ENCODE results near the gene GLIS1. TPM values are rescaled to one million over a fixed set of nuclear protein-coding genes. Genes with fewer than 3 reads are reported as not detected.

The GLIS1 gene
- total RNA-seq, 1 experiment from 2014 or later: not detected

DNA sequence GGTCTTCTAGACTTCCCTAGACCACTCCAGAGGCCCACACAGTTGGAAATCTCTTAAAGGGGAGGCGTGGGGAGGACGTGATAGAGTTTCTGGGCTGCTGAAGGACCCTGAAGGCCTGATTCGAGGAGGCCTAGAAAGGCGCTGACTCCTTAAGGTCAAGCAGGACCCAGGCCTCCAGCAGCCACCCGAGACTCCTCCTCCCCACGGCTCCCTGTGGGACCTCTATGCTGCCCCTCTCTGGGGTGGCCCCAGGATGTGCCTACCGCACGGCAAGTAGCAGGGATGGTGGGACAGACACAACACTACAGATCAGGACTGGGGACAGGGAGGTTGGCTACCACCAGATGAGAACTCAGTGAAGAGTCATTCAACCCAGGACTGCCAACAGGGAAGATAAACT is 77.5 kb downstream of the GLIS1 start:
- no peaks in the 10 kb centered on the region for H3K79me2 ChIP-seq (ENCODE audit: low read depth)
- intact Hi-C loops (cut with micrococcal nuclease; ENCODE audit: unreplicated experiment): no loop called here

GRCh38 chr1:53660666-53661065 is 78.3 kb downstream of the GLIS1 start:
- ChIA-PET POLR2A (ENCODE audit: unreplicated experiment) (interaction anchor here (0.6 kb wide), 1 partner anchor 151 kb away, joined by 5 read pairs; no protein-coding TSS in a partner anchor), CTCF (no interaction called here)
- TF ChIP-seq CTCF (conservative IDR thresholded peaks at IDR 0.05): no peak
- TF ChIP-seq EZH2 (IDR thresholded peaks at IDR 0.05; ENCODE audit: low read depth): no peak
- Histone ChIP-seq H3K4me3 (no peak overlapping the region), H4K20me1 (ENCODE audit: insufficient read depth) (no peaks in the 10 kb centered on the region), H3K27me3 (ENCODE audit: insufficient read depth, low read depth) (peaks cover 81% of the 10 kb centered on the region), H3K79me2 (ENCODE audit: low read depth) (no peaks in the 10 kb centered on the region), H3K4me1 (replicated peaks; ENCODE audit: insufficient read depth) (no peaks in the 10 kb centered on the region), H2AFZ (no peak overlapping the region), H3K4me2 (no peak overlapping the region), H3K36me3 (ENCODE audit: low read depth) (no peaks in the 10 kb centered on the region), H3K9me3 (ENCODE audit: insufficient read depth, low read depth) (no peaks in the 10 kb centered on the region), H3F3A (ENCODE audit: insufficient read depth, low read depth) (no peaks in the 10 kb centered on the region), H3K27ac (no peak overlapping the region), H3K9me2 (ENCODE audit: insufficient read depth) (no peaks in the 10 kb centered on the region)
- intact Hi-C loops (cut with micrococcal nuclease; ENCODE audit: unreplicated experiment): no loop called here
- no TSS peak for BruUV-seq (replicated peaks)
- DNase-seq: no peak

More for the DNA sequence above, 77.5 kb downstream of the GLIS1 start:
- Histone ChIP-seq H3K4me1 (replicated peaks; ENCODE audit: insufficient read depth) (no peaks in the 10 kb centered on the region), H3K9me2 (ENCODE audit: insufficient read depth) (no peaks in the 10 kb centered on the region), H3K27me3 (ENCODE audit: insufficient read depth, low read depth) (peaks cover 81% of the 10 kb centered on the region), H4K20me1 (ENCODE audit: insufficient read depth) (no peaks in the 10 kb centered on the region), H3F3A (ENCODE audit: insufficient read depth, low read depth) (no peaks in the 10 kb centered on the region), H3K4me3 (no peak overlapping the region), H3K4me2 (no peak overlapping the region), H3K36me3 (ENCODE audit: low read depth) (no peaks in the 10 kb centered on the region), H2AFZ (no peak overlapping the region), H3K9me3 (ENCODE audit: insufficient read depth, low read depth) (no peaks in the 10 kb centered on the region), H3K27ac (no peak overlapping the region)
- ChIA-PET CTCF (no interaction called here), POLR2A (ENCODE audit: unreplicated experiment) (no interaction called here)
- no peak for DNase-seq
- no peak for TF ChIP-seq EZH2 (IDR thresholded peaks at IDR 0.05; ENCODE audit: low read depth)
- TF ChIP-seq CTCF (conservative IDR thresholded peaks at IDR 0.05): no peak
- no TSS peak for BruUV-seq (replicated peaks)

DNA sequence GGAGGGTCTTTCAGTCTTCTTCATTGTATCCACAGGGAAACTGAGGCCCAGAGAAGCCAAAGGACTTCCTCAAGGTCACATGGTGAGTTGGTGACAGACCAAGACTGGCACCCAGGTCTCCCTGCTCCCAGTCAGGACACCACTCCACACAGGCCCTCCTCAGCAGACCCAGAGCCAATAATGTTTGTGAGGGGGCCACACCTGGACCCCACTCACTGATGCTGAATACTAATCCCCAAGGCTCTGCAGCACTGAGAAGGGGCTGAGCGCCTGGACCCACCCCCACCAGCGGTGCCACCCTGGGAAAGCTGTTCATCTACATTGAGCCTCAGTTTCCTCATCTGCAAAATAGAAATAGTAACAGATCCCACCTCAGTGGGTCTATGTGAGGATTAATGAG is 79.5 kb downstream of the GLIS1 start:
- Histone ChIP-seq H3F3A (ENCODE audit: insufficient read depth, low read depth) (no peaks in the 10 kb centered on the region), H3K27ac (no peak overlapping the region), H3K4me2 (no peak overlapping the region), H3K9me2 (ENCODE audit: insufficient read depth) (no peaks in the 10 kb centered on the region), H3K4me3 (no peak overlapping the region), H4K20me1 (ENCODE audit: insufficient read depth) (no peaks in the 10 kb centered on the region), H3K4me1 (replicated peaks; ENCODE audit: insufficient read depth) (no peaks in the 10 kb centered on the region), H2AFZ (no peak overlapping the region), H3K27me3 (ENCODE audit: insufficient read depth, low read depth) (peaks cover 81% of the 10 kb centered on the region), H3K36me3 (ENCODE audit: low read depth) (no peaks in the 10 kb centered on the region), H3K79me2 (ENCODE audit: low read depth) (no peaks in the 10 kb centered on the region), H3K9me3 (ENCODE audit: insufficient read depth, low read depth) (no peaks in the 10 kb centered on the region)
- ChIA-PET POLR2A (ENCODE audit: unreplicated experiment) (interaction anchor here (0.6 kb wide), 1 partner anchor 176 kb away, joined by 7 read pairs; no protein-coding TSS in a partner anchor), CTCF (interaction anchor here (0.6 kb wide), 1 partner anchor 16 kb away, joined by 3 read pairs; no protein-coding TSS in a partner anchor)
- no peak for TF ChIP-seq CTCF (conservative IDR thresholded peaks at IDR 0.05)
- no TSS peak for BruUV-seq (replicated peaks)
- intact Hi-C loops (cut with micrococcal nuclease; ENCODE audit: unreplicated experiment): no loop called here
- DNase-seq: no peak

Data from PC-9 (cell line).